Left colon (tissue), 2 donors: ENCODE data around the gene UCN2. TPM values are rescaled to one million over a fixed set of nuclear protein-coding genes. Genes with fewer than 3 reads are reported as not detected.

Source experiments
- ATAC-seq: fragments of 200-7000 bp; cut with Tn5 transposase; one replicate; pipeline ENCODE4 v1.9.1; 2020; ENCODE audit warnings: mild to moderate bottlenecking, moderate library complexity
- DNase-seq, 2 donors: peaks; one replicate each; pipeline ENCODE4 v3.0.0-alpha.2; 2020
- intact Hi-C, 2 donors: fragments of 100-400 bp; cut with DNase I in 1 of 2; cut with micrococcal nuclease in 1 of 2; formaldehyde crosslinking; loops; one replicate each; pipeline versions ENCODE4 v1.11.2 to v1.14.0; 2022; cut with DNase I, micrococcal nuclease
- total RNA-seq, 2 donors: library from RNA; stranded (reverse); fragmentation: NEBNext Ultra II Directional; extraction: Animal tissue kit (Norgen Biotek cat#: 25700); gene quantifications; one replicate each; pipeline ENCODE4 v1.2.1, GENCODE V29; 2021
- donor health status: DM: no; HTN: no; CAD: no.
- donor health status: DM: yes; HTN: yes; CAD: no.

UCN2 gene
- total RNA-seq, 2 donors from 2014 or later = not detected

- intact Hi-C loops = no loop called here
- ATAC-seq (no peak), DNase-seq (no peak)
Observed at GRCh38 chr3:48565591-48566400, 2.2 kb upstream of the UCN2 start.

- ATAC-seq (no peak), DNase-seq (no peak)
- intact Hi-C loops = no loop called here
Observed at GRCh38 chr3:48565186-48565585, 1.6 kb upstream of the UCN2 start.

GRCh38 chr3:48564667-48565066, 1.1 kb upstream of the UCN2 start:
- DNase-seq (no peak), ATAC-seq (no peak)
- intact Hi-C loops = no loop called here

- intact Hi-C loops = no loop called here
- DNase-seq (peak in 1 of 2 donors; percentile 54), ATAC-seq (no peak)
Observed at GRCh38 chr3:48564022-48564421, 441 bp upstream of the UCN2 start.

GRCh38 chr3:48562367-48563095, 1.1 kb downstream of the UCN2 start:
- intact Hi-C loops = no loop called here
- no peak for DNase-seq
- no peak for ATAC-seq

- DNase-seq (peak; percentile 59 to 67), ATAC-seq (no peak)
- intact Hi-C loops = no loop called here
Observed at GRCh38 chr3:48561045-48561736, 2.4 kb downstream of the UCN2 start.

- DNase-seq = peak in 1 of 2 donors; percentile 38
- no peak for ATAC-seq
- intact Hi-C loops = no loop called here
Observed at GRCh38 chr3:48560648-48561018, 2.9 kb downstream of the UCN2 start.

GRCh38 chr3:48558493-48559134, 5.0 kb downstream of the UCN2 start:
- no peak for ATAC-seq
- intact Hi-C loops = no loop called here
- peak in 1 of 2 donors; percentile 65 for DNase-seq

GRCh38 chr3:48556796-48557626, 6.6 kb downstream of the UCN2 start, which contains the start of gene PFKFB4:
Gene PFKFB4 (minus strand): TSS chr3:48556803. CDS start chr3:48556777, 26 bp downstream.
- DNase-seq = peak; percentile 100
- intact Hi-C loops = no loop called here
- peak; percentile 88 for ATAC-seq

GRCh38 chr3:48555949-48556795, 7.4 kb downstream of the UCN2 start:
- DNase-seq (no peak), ATAC-seq (no peak)
- intact Hi-C loops = no loop called here

- DNase-seq (no peak), ATAC-seq (no peak)
- intact Hi-C loops = no loop called here
Observed at GRCh38 chr3:48555231-48555948, 8.2 kb downstream of the UCN2 start.

GRCh38 chr3:48553886-48554845, 9.4 kb downstream of the UCN2 start:
- DNase-seq (no peak), ATAC-seq (no peak)
- intact Hi-C loops = loop anchor here in 1 of 2 donors (5.0 kb wide), 1 partner anchor 92 kb away; no protein-coding TSS in a partner anchor

GRCh38 chr3:48553361-48553760, 10.2 kb downstream of the UCN2 start:
- no peak for ATAC-seq
- no peak for DNase-seq
- intact Hi-C loops = loop anchor here in 1 of 2 donors (5.0 kb wide), 1 partner anchor 91 kb away; no protein-coding TSS in a partner anchor

- ATAC-seq (peak; percentile 10), DNase-seq (peak in 1 of 2 donors; percentile 38)
- intact Hi-C loops = loop anchor here in 1 of 2 donors (5.0 kb wide), 1 partner anchor 90 kb away; no protein-coding TSS in a partner anchor
Observed at GRCh38 chr3:48552111-48552951, 11.2 kb downstream of the UCN2 start.
